ENCODE results near the gene THSD4. TPM values are rescaled to one million over a fixed set of nuclear protein-coding genes. Genes with fewer than 3 reads are reported as not detected.

The THSD4 gene
- total RNA-seq, 1 experiment from 2014 or later, result 6.4 TPM

GRCh38 chr15:71623111-71623510 lies 507.8 kb downstream of the THSD4 start:
- DNase-seq (ENCODE audit: low spot score), result no peak

GRCh38 chr15:71626596-71627088 lies 511.4 kb downstream of the THSD4 start:
- DNase-seq (ENCODE audit: low spot score), result no peak

- DNase-seq (ENCODE audit: low spot score), result no peak
Measured at GRCh38 chr15:71627188-71627587, 511.9 kb downstream of the THSD4 start.

GRCh38 chr15:71627604-71628003 lies 512.3 kb downstream of the THSD4 start:
- DNase-seq (ENCODE audit: low spot score), result no peak

GRCh38 chr15:71628988-71629770 lies 513.9 kb downstream of the THSD4 start:
- DNase-seq (ENCODE audit: low spot score), result no peak

- no peak for DNase-seq (ENCODE audit: low spot score)
Measured at GRCh38 chr15:71629781-71630474, 514.7 kb downstream of the THSD4 start.

- no peak for DNase-seq (ENCODE audit: low spot score)
Measured at GRCh38 chr15:71630475-71630809, 515.2 kb downstream of the THSD4 start.

GRCh38 chr15:71632576-71633195 lies 517.4 kb downstream of the THSD4 start:
- no peak for DNase-seq (ENCODE audit: low spot score)

- DNase-seq (ENCODE audit: low spot score), result peak; percentile 33
Measured at GRCh38 chr15:71634820-71635560, 519.7 kb downstream of the THSD4 start.

- DNase-seq (ENCODE audit: low spot score), result no peak
Measured at GRCh38 chr15:71635735-71636134, 520.5 kb downstream of the THSD4 start.

- no peak for DNase-seq (ENCODE audit: low spot score)
Measured at GRCh38 chr15:71638876-71639275, 523.6 kb downstream of the THSD4 start.

- no peak for DNase-seq (ENCODE audit: low spot score)
Measured at GRCh38 chr15:71639471-71639870, 524.2 kb downstream of the THSD4 start.

- DNase-seq (ENCODE audit: low spot score), result no peak
Measured at GRCh38 chr15:71643918-71644317, 528.6 kb downstream of the THSD4 start.

- DNase-seq (ENCODE audit: low spot score), result no peak
Measured at GRCh38 chr15:71646767-71647486, 531.7 kb downstream of the THSD4 start.

GRCh38 chr15:71647487-71647808 lies 532.2 kb downstream of the THSD4 start:
- no peak for DNase-seq (ENCODE audit: low spot score)

- DNase-seq (ENCODE audit: low spot score), result no peak
Measured at GRCh38 chr15:71648095-71648494, 532.8 kb downstream of the THSD4 start.

- no peak for DNase-seq (ENCODE audit: low spot score)
Measured at GRCh38 chr15:71649894-71650293, 534.6 kb downstream of the THSD4 start.

- no peak for DNase-seq (ENCODE audit: low spot score)
Measured at GRCh38 chr15:71650603-71651002, 535.3 kb downstream of the THSD4 start.

- peak; percentile 62 for DNase-seq (ENCODE audit: low spot score)
Measured at GRCh38 chr15:71651750-71652186, 536.5 kb downstream of the THSD4 start.

GRCh38 chr15:71654042-71654719 lies 538.9 kb downstream of the THSD4 start:
- no peak for DNase-seq (ENCODE audit: low spot score)

- DNase-seq (ENCODE audit: low spot score), result no peak
Measured at GRCh38 chr15:71654720-71655174, 539.5 kb downstream of the THSD4 start.
